Measurements from ENCODE around the gene PIGK.
A peak's percentile ranks its signal among the peaks of the same experiment; 100 is the strongest.
"Not testable (repeated sequence)": the region's sequence is repeated elsewhere in the genome, so short reads cannot be mapped to it uniquely, and the experiment has no call there.

The PIGK gene

GRCh38 chr1:77220687-77221463, 1.6 kb upstream of the PIGK start:
- DNase-seq = no peak

DNA sequence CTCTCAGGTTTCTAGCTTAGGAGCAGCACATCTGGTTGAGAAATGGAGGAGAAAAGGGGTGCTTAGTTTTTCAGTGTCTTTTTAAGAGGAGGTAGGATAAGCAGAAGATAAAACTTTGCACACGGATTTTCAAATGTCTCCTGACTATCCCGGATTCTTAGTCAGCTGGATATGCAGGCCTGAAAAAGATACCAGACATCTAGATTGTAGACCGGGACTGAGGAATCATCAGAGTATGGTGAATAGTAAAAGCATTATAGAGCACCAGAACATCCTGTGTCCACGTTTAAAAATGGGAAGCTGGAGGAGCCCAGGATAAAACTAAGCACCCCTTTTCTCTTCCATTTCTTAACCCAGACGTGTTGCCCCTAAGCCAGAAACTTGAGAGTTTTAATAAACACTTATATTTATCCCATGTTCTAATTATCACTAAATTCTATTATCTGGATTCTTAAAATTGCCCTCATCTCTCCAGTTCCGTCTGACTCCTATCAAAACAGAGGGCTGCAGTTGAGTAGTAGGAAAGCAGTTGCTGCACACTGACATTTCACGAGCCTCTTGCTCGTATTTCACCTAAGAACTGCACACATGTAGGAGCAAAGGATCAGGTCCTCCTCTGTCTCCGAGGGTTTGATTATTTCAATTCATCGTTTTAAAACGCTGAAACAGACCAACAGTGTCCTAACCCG, 609 bp downstream of the PIGK start:
- H3K27me3 Mint-ChIP-seq = no peaks in the 10 kb centered on the region
- H3K27ac Mint-ChIP-seq = peak overlapping the region; percentile 88
- peaks cover 17% of the 10 kb centered on the region for H3K36me3 Mint-ChIP-seq (ENCODE audit: low read depth)
- DNase-seq = no peak
- H3K4me1 Mint-ChIP-seq = peaks cover 44% of the 10 kb centered on the region
- ATAC-seq = no peak
- H3K4me3 Mint-ChIP-seq = peak overlapping the region; percentile 93
- no peaks in the 10 kb centered on the region for H3K9me3 Mint-ChIP-seq

More at GRCh38 chr1:77220687-77221463, 1.6 kb upstream of the PIGK start:
- Mint-ChIP-seq H3K36me3 (ENCODE audit: low read depth) (peaks cover 17% of the 10 kb centered on the region), H3K27ac (no peak overlapping the region), H3K4me3 (peak overlapping the region; percentile 54), H3K9me3 (no peaks in the 10 kb centered on the region), H3K4me1 (peaks cover 26% of the 10 kb centered on the region), H3K27me3 (no peaks in the 10 kb centered on the region)
- no peak for ATAC-seq

- not testable (repeated sequence) for ATAC-seq, H3K9me3 Mint-ChIP-seq, DNase-seq, H3K27ac Mint-ChIP-seq, H3K4me3 Mint-ChIP-seq, H3K27me3 Mint-ChIP-seq, H3K4me1 Mint-ChIP-seq
- H3K36me3 Mint-ChIP-seq (ENCODE audit: low read depth) = peaks cover 28% of the 10 kb centered on the region
Measured at GRCh38 chr1:77204043-77204442, 15.2 kb downstream of the PIGK start.

- peaks cover 3% of the 10 kb centered on the region for H3K4me1 Mint-ChIP-seq
- peaks cover 8% of the 10 kb centered on the region for H3K9me3 Mint-ChIP-seq
- H3K4me3 Mint-ChIP-seq = no peak overlapping the region
- peaks cover 27% of the 10 kb centered on the region for H3K36me3 Mint-ChIP-seq (ENCODE audit: low read depth)
- no peak for DNase-seq
- no peak overlapping the region for H3K27ac Mint-ChIP-seq
- ATAC-seq = no peak
- H3K27me3 Mint-ChIP-seq = no peaks in the 10 kb centered on the region
Measured at GRCh38 chr1:77202751-77203150, 16.5 kb downstream of the PIGK start.

- H3K9me3 Mint-ChIP-seq = peaks cover 8% of the 10 kb centered on the region
- no peak for DNase-seq
- H3K27ac Mint-ChIP-seq = no peak overlapping the region
- H3K4me3 Mint-ChIP-seq = no peak overlapping the region
- H3K4me1 Mint-ChIP-seq = peaks cover 3% of the 10 kb centered on the region
- H3K27me3 Mint-ChIP-seq = no peaks in the 10 kb centered on the region
- H3K36me3 Mint-ChIP-seq (ENCODE audit: low read depth) = peaks cover 30% of the 10 kb centered on the region
- ATAC-seq = no peak
Measured at GRCh38 chr1:77200806-77201205, 18.4 kb downstream of the PIGK start.

- Mint-ChIP-seq H3K36me3 (ENCODE audit: low read depth) (peaks cover 25% of the 10 kb centered on the region), H3K4me3 (no peak overlapping the region), H3K27me3 (no peaks in the 10 kb centered on the region), H3K4me1 (peaks cover 3% of the 10 kb centered on the region), H3K27ac (no peak overlapping the region), H3K9me3 (peaks cover 8% of the 10 kb centered on the region)
- DNase-seq = no peak
- no peak for ATAC-seq
Measured at GRCh38 chr1:77200293-77200692, 18.9 kb downstream of the PIGK start.

- no peak for DNase-seq
- Mint-ChIP-seq H3K9me3 (no peaks in the 10 kb centered on the region), H3K27ac (no peak overlapping the region), H3K4me1 (peaks cover 3% of the 10 kb centered on the region), H3K27me3 (no peaks in the 10 kb centered on the region), H3K36me3 (ENCODE audit: low read depth) (peaks cover 14% of the 10 kb centered on the region), H3K4me3 (no peak overlapping the region)
- ATAC-seq = no peak
Measured at GRCh38 chr1:77197351-77197750, 21.9 kb downstream of the PIGK start.

GRCh38 chr1:77193951-77194350, 25.3 kb downstream of the PIGK start:
- DNase-seq (no peak), ATAC-seq (no peak)
- Mint-ChIP-seq H3K9me3 (peaks cover 1% of the 10 kb centered on the region), H3K4me3 (no peak overlapping the region), H3K4me1 (no peaks in the 10 kb centered on the region), H3K27ac (no peak overlapping the region), H3K36me3 (ENCODE audit: low read depth) (peaks cover 12% of the 10 kb centered on the region), H3K27me3 (no peaks in the 10 kb centered on the region)

DNA sequence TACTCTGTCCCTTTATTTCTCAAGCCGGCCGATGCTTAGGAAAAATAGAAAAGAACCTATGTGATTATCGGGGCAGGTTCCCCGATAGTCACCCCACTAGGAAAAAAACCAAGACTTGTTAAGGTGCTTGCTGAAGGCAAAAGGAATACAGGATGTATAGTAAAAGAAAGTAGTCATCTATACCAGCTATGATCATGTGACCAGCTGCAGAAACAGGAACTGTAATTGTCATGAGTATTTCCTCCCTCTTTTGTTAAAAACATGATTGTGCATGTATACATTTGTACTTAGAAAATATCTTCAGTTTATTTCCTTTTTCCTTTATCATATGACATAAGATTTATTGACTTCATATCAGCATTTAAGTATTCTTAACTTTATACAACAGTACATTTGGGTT, 30.5 kb downstream of the PIGK start:
- no peak overlapping the region for H3K4me3 Mint-ChIP-seq
- H3K4me1 Mint-ChIP-seq = no peaks in the 10 kb centered on the region
- H3K9me3 Mint-ChIP-seq = peaks cover 11% of the 10 kb centered on the region
- ATAC-seq = no peak
- H3K27ac Mint-ChIP-seq = no peak overlapping the region
- no peak for DNase-seq
- H3K27me3 Mint-ChIP-seq = no peaks in the 10 kb centered on the region
- H3K36me3 Mint-ChIP-seq (ENCODE audit: low read depth) = peaks cover 29% of the 10 kb centered on the region

DNA sequence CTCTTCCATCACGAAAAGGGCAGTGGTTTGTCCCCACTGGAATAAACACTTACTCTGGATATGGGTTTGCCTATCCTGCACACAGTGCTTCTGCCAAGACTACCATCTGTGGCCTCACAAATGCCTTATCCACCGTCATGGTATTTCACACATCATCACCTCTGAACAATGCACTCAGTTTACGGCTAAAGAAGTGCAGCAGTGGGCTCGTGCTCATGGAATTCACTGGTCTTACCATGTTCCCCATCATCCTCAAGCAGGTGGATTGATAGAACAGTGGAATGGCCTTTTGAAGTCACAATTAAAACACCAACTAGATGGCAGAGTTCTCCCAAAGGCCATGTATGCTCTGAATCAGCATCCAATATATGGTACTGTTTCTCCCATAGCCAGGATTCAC, 32.3 kb downstream of the PIGK start:
- ATAC-seq, H3K4me1 Mint-ChIP-seq, DNase-seq, H3K27me3 Mint-ChIP-seq, H3K27ac Mint-ChIP-seq, H3K4me3 Mint-ChIP-seq: not testable (repeated sequence)
- Mint-ChIP-seq H3K36me3 (ENCODE audit: low read depth) (peaks cover 30% of the 10 kb centered on the region), H3K9me3 (peaks cover 11% of the 10 kb centered on the region)

DNA sequence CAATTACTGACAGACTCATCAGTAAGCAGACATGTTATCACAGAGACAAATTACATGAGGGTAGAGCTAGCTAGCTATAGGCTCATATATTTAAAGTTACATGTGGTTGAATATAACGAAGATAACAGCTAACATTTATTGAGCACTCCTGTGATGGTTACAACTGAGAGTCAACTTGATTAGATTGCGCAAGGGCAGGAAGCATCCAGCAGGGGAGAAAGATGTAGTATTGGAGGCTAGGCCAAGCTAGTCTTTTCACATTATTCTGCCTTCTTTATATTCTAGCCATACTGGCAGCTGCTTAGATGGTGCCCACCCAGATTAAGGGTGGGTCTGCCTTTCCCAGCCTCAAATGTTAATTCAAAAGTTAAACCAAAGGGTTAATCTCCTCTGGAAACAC, 37.1 kb downstream of the PIGK start:
- Mint-ChIP-seq H3K36me3 (ENCODE audit: low read depth) (peaks cover 31% of the 10 kb centered on the region), H3K27ac (no peak overlapping the region)

GRCh38 chr1:77179632-77180031, 39.6 kb downstream of the PIGK start:
- Mint-ChIP-seq H3K4me3 (no peak overlapping the region), H3K36me3 (ENCODE audit: low read depth) (peaks cover 31% of the 10 kb centered on the region), H3K27ac (no peak overlapping the region), H3K27me3 (no peaks in the 10 kb centered on the region), H3K4me1 (no peaks in the 10 kb centered on the region), H3K9me3 (peaks cover 19% of the 10 kb centered on the region)
- ATAC-seq (no peak), DNase-seq (no peak)

More for the DNA sequence above, 37.1 kb downstream of the PIGK start:
- no peak for ATAC-seq
- no peak for DNase-seq
- Mint-ChIP-seq H3K27me3 (no peaks in the 10 kb centered on the region), H3K4me1 (no peaks in the 10 kb centered on the region), H3K4me3 (no peak overlapping the region), H3K9me3 (peaks cover 10% of the 10 kb centered on the region)

DNA sequence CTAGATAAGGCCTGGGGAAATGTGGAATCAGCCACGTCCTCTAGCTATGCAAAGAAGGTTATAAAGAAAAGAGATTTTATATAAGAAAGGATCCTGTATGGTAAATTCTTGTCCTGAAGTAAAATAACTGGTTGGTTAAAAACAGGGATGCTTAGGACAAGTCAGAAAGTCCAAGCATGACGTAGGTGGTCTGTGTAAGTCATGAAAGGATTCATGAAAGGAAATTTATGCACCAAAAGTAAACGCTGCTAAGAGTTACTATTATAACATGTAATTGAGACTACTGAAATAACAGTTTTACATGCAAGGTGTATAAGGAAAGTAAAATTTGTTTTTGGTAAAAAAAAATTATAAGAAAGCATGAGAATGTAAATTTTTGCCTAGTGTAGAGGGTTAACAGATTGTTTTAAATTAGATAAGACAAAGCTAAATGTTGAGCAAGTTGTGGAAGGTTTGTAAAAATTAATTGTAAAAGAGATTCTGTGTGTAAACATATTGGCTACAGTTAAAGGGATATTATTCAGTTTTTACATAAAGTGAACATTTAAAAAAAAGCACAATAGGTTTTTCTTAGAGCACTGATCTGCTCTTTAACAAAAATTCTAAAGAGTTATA, 43.9 kb downstream of the PIGK start:
- DNase-seq (peak; percentile 16), ATAC-seq (no peak)
- H3K27me3 Mint-ChIP-seq = no peaks in the 10 kb centered on the region
- H3K36me3 Mint-ChIP-seq (ENCODE audit: low read depth) = peaks cover 47% of the 10 kb centered on the region
- peaks cover 28% of the 10 kb centered on the region for H3K9me3 Mint-ChIP-seq
- no peak overlapping the region for H3K4me3 Mint-ChIP-seq
- peaks cover 5% of the 10 kb centered on the region for H3K4me1 Mint-ChIP-seq
- no peak overlapping the region for H3K27ac Mint-ChIP-seq

DNA sequence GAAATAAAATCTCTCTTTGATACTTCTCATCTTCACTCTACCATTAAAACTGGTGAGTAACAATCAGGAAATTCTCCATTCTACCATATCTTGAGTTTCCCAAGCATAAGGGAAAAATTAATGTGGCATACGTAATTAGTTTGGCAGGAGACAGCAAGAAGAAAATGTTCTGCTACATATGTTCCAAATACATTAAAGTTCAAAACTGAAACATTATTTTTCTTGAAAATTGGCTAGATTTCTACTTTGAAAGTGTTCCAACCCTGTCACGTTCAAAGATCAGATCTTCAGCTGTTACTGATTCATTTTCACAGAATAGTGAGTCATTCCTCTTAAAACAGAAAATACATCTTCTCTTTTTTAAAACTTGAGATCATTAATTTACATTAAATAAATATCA, 48.5 kb downstream of the PIGK start:
- Mint-ChIP-seq H3K4me3 (no peak overlapping the region), H3K9me3 (peaks cover 19% of the 10 kb centered on the region), H3K36me3 (ENCODE audit: low read depth) (peaks cover 35% of the 10 kb centered on the region), H3K27me3 (no peaks in the 10 kb centered on the region), H3K27ac (no peak overlapping the region), H3K4me1 (peaks cover 25% of the 10 kb centered on the region)
- DNase-seq = no peak
- no peak for ATAC-seq

DNA sequence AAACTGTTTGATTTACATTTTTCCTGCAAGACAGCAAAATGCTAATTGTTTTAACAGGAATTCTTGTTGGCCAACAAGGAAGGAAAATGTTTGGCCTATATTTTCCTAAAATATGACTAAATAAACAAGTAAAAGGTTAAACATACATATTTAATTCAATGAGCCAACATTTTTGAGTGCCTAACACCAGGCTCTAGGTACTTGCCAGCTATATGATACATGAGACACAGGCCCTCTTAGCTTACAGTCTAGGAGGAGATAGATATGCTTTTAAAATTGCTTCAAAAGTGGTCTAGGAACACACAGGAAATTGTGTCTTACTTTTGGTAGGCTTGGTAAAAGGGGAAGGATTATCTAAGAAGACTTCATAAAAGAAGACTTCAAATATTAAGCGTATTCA, 50.9 kb downstream of the PIGK start:
- ATAC-seq (no peak), DNase-seq (no peak)
- Mint-ChIP-seq H3K27ac (no peak overlapping the region), H3K4me1 (peaks cover 27% of the 10 kb centered on the region), H3K4me3 (no peak overlapping the region), H3K36me3 (ENCODE audit: low read depth) (peaks cover 21% of the 10 kb centered on the region), H3K27me3 (no peaks in the 10 kb centered on the region), H3K9me3 (peaks cover 5% of the 10 kb centered on the region)

Data from activated naive CD8-positive, alpha-beta T cell treated with anti-CD3 and anti-CD28 coated beads, Interleukin-2, amount 50 U/mL, for 24 hours (primary cell).